ENCODE results near the gene WDR5.

GRCh38 chr9:134138292-134138691 is 2.4 kb downstream of the WDR5 start:
- TF ChIP-seq FOXP2 (optimal IDR thresholded peaks at IDR 0.05; ENCODE audit: borderline replicate concordance, extremely low read depth, extremely low read length, insufficient read depth): no peak
- TF ChIP-seq POLR2AphosphoS5 (IDR thresholded peaks at IDR 0.05; ENCODE audit: low read depth, low read length): no peak; the same call in 1 of the 2 replicates
- no peak for TF ChIP-seq TAF1 (IDR thresholded peaks at IDR 0.05; ENCODE audit: borderline replicate concordance, insufficient read depth, low read length)
- TF ChIP-seq REST (IDR thresholded peaks at IDR 0.05; ENCODE audit: insufficient read depth in 1 of 2, low read depth in 2 of 2, low read length in 2 of 2): no peak

Data from PFSK-1 (cell line).